ENCODE measurements around the gene PPP1R15B. TPM values are rescaled to one million over a fixed set of nuclear protein-coding genes. Genes with fewer than 3 reads are reported as not detected.

Gene PPP1R15B
- total RNA-seq, 4 donors from 2014 or later = 42.8 to 56.4 (median 51.4) TPM

DNA sequence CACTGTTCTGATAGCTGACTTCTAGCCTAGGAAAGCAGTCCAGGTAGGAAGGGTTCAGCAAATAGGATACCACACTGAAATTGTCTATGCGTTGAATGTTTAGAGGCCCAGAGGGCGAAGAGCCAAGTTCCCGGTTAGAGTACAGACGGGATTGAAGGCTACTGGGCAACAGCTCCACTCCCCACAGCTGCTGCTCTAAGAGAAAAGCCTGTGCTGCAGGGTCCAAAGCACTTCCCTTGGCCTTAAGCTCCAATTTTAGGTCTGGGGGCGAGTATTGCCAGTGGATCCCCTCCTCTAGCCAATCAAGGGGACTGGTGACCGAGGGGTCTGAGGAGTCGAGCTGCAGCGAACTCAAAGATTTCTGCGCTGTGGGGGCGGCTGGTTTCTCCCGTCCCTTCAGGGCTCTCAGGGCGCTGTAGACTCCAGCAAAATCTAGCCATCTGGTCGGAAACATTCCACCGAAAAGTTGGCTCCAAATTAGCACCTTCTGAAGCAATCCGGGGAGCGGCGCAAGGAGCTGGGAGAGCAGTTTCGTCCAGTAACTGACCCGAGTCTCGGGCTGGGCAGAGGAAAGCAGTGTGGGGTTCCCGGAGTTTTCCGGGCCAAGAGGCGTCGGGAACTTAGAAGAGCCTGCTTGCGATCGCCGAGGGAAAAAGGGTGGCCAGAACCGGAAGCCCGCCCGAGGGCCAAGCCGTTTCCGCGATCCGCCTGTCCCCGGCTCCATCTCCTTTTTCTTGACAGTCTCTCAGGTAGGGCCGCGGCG, 748 bp downstream of the PPP1R15B start:
- DNase-seq (ENCODE audit: extremely low spot score) = no peak
- intact Hi-C loops (cut with DNase I) = no loop called here
- Histone ChIP-seq H3K4me3 (peak overlapping the region; percentile 71 to 98 (median 90)), H3K27me3 (no peaks in the 10 kb centered on the region), H3K27ac (replicated peaks in 1 of 4) (peak overlapping the region; percentile 98 to 99 (median 98)), H3K9me3 (no peaks in the 10 kb centered on the region), H3K36me3 (peaks cover 0 to 16% (median under 1%) of the 10 kb centered on the region in 4 donors), H3K4me1 (peaks cover 15 to 22% (median 21%) of the 10 kb centered on the region in 4 donors)
- WGBS = 1% methylated on average over 20 of the region's 38 CpGs
- TF ChIP-seq POLR2A (IDR thresholded peaks at IDR 0.05; ENCODE audit: low read depth) = no peak

DNA sequence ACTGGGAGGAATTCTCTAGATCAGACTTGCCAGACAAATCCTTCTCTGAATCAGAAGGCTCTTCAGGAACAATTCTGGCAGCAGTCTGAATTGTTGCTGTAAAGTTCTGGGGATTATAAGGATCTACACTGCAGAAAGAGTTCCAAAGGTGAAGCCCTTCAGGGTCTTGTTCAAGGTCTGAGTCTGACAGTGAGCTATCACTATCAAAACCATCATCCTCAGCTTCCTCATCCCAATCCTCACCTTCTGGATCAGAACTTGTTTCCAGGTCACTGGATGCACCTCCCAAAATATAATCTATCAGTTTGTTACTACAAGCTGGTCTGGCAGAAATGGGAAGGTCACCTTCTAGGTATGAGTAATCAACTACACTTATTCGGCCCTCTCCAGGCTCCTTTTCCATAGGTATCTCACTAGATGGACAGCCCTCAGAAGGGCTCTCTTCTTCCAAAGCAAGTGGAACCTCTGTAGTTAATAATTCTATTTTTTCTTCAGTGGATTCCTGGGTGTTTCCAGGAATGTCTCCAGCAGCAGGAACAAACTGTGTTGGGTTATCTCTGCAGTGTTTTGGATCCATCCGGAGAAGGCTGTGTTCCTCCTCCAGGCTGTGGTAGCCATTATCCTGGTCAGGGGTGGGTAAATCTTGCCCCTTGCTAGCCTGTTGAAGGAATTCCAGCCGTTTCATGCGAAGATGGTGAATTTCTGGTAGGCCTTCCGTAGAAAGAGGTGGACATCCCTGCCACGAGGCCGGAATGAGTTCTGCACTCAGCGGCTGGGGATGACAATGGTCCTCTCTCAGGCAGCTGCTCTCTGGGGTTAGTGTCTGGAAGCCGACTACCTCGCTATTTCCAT, 1.6 kb downstream of the PPP1R15B start:
- WGBS = 0% methylated on average over 8 of the region's 10 CpGs

DNA sequence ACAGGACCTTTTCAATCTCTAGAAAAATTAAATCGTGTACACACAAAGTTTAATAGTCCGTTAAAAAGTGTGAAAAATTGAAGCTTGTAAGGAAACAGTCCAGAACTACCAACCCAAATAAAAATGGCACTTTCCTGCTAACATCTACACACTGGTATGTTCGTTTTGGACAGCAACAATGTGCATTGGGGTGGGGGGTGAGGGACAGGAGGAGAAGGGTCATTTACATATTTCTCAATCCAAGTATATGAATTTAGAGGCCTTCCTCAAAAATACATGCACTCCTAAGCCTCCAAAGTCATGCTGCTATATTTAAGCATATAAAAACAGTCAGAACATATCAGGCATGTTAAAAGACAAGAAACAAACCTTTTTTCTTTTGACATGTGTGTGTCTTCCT, 2.5 kb downstream of the PPP1R15B start:
- peaks cover 29 to 39% (median 37%) of the 10 kb centered on the region in 4 donors for H3K4me1 ChIP-seq
- peak overlapping the region; percentile 98 to 99 (median 98) for H3K27ac ChIP-seq (replicated peaks in 1 of 4)
- WGBS = 0% methylated on average over 3 of the region's 3 CpGs
- H3K9me3 ChIP-seq = no peaks in the 10 kb centered on the region
- peak; percentile 34 for DNase-seq (ENCODE audit: extremely low spot score)
- peaks cover 3 to 33% (median 14%) of the 10 kb centered on the region in 4 donors for H3K36me3 ChIP-seq
- TF ChIP-seq, protein P1, sequence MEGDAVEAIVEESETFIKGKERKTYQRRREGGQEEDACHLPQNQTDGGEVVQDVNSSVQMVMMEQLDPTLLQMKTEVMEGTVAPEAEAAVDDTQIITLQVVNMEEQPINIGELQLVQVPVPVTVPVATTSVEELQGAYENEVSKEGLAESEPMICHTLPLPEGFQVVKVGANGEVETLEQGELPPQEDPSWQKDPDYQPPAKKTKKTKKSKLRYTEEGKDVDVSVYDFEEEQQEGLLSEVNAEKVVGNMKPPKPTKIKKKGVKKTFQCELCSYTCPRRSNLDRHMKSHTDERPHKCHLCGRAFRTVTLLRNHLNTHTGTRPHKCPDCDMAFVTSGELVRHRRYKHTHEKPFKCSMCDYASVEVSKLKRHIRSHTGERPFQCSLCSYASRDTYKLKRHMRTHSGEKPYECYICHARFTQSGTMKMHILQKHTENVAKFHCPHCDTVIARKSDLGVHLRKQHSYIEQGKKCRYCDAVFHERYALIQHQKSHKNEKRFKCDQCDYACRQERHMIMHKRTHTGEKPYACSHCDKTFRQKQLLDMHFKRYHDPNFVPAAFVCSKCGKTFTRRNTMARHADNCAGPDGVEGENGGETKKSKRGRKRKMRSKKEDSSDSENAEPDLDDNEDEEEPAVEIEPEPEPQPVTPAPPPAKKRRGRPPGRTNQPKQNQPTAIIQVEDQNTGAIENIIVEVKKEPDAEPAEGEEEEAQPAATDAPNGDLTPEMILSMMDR (IDR thresholded peaks at IDR 0.05) = no peak
- no peak for TF ChIP-seq EP300 (IDR thresholded peaks at IDR 0.05)
- no peak for TF ChIP-seq POLR2A (IDR thresholded peaks at IDR 0.05; ENCODE audit: low read depth)
- no peak for TF ChIP-seq POLR2AphosphoS5 (IDR thresholded peaks at IDR 0.05)
- H3K4me3 ChIP-seq = peak overlapping the region; percentile 71 to 98 (median 90)
- intact Hi-C loops (cut with DNase I) = no loop called here
- H3K27me3 ChIP-seq = no peaks in the 10 kb centered on the region

More for the DNA sequence above, 1.6 kb downstream of the PPP1R15B start:
- Histone ChIP-seq H3K36me3 (peaks cover 0 to 24% (median 5%) of the 10 kb centered on the region in 4 donors), H3K4me1 (peaks cover 23 to 30% (median 28%) of the 10 kb centered on the region in 4 donors), H3K27ac (replicated peaks in 1 of 4) (peak overlapping the region; percentile 98 to 99 (median 98)), H3K4me3 (peak overlapping the region; percentile 71 to 98 (median 90)), H3K27me3 (no peaks in the 10 kb centered on the region), H3K9me3 (no peaks in the 10 kb centered on the region)
- TF ChIP-seq POLR2A (IDR thresholded peaks at IDR 0.05; ENCODE audit: low read depth) (no peak), EP300 (IDR thresholded peaks at IDR 0.05) (no peak), POLR2AphosphoS5 (IDR thresholded peaks at IDR 0.05) (no peak)
- TF ChIP-seq, protein P1 (IDR thresholded peaks at IDR 0.05) = no peak
- DNase-seq (ENCODE audit: extremely low spot score) = peak; percentile 90
- intact Hi-C loops (cut with DNase I) = no loop called here

DNA sequence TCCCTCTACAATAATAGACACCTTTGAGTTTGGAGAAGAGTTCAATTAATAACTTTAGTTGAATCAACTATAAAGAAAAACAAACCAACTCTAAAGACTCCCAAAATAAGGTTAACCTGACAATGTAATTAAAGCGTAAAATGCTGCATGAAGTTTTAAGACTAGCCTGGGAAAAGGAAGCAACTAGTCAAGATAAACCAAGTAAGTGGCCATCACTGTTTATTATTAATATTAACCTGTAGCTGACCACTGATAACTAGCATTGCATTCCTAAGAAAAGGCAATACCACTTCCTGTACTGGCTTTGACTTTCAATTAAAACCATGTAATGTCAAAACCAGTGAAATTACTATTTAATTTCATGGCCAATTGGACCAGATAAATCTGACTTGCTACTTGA, 3.0 kb downstream of the PPP1R15B start:
- Histone ChIP-seq H3K9me3 (no peaks in the 10 kb centered on the region), H3K36me3 (peaks cover 8 to 39% (median 18%) of the 10 kb centered on the region in 4 donors), H3K27me3 (no peaks in the 10 kb centered on the region), H3K27ac (replicated peaks in 1 of 4) (peak overlapping the region; percentile 98 to 99 (median 98)), H3K4me1 (peaks cover 29 to 44% (median 40%) of the 10 kb centered on the region in 4 donors), H3K4me3 (peak overlapping the region; percentile 71 to 98 (median 90))
- WGBS = 0% methylated on average over 1 of the region's 1 CpG
- intact Hi-C loops (cut with DNase I) = no loop called here
- TF ChIP-seq POLR2AphosphoS5 (IDR thresholded peaks at IDR 0.05) (no peak), EP300 (IDR thresholded peaks at IDR 0.05) (no peak), POLR2A (IDR thresholded peaks at IDR 0.05; ENCODE audit: low read depth) (no peak)
- TF ChIP-seq, protein P1 (IDR thresholded peaks at IDR 0.05) = no peak
- DNase-seq (ENCODE audit: extremely low spot score) = no peak

All from esophagus muscularis mucosa (tissue), 4 donors.